ENCODE results near the gene OIP5.
"Not testable (repeated sequence)": the region's sequence is repeated elsewhere in the genome, so short reads cannot be mapped to it uniquely, and the experiment has no call there.

GRCh38 chr15:41320805-41321330, 11.5 kb downstream of the OIP5 start:
- TF ChIP-seq REST, RAD21, MAX (IDR thresholded peaks at IDR 0.05): not testable (repeated sequence)
